Activated gamma-delta T cell (primary cell): ENCODE measurements around the gene HOXA3.

Experiments
- DNase-seq: peaks from one replicate; lab custom pipeline; 2025; lab: John Stamatoyannopoulos, UW

Gene HOXA3

DNA sequence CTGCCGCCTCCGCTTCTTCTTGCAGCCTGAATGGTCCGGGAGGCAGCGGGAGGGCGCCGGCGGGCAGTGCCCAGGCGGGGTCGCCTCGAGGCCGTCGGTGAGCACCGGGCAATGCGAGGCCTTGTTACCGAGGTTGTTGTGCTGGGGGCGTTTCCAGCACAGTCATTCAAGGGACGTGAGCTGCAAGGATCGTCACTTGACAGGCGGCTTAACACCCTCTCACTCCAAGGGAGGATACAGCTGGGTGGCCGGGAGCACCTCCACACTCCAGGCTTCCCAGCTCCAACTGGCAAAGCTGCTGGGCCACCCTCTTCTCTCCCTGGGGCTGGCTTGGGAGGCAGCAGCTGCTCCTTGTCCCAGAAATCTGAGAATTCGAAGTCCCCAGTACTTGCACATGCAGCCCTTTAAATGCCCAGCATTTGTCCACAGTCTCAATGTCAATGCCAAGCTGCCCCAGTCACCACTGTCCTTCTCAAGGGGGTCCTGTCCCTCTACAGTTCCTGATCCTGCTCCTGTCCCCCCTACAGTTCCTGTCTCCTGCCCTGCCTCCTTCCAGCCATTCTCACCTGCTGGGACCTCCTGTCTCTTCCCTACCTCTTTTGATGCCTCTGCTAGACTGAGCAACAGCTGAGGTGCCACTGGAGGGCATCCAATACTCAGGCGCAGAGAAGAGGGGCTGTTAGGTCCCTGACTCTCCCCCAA is 37.1 kb upstream of the HOXA3 start:
- DNase-seq = no peak

DNA sequence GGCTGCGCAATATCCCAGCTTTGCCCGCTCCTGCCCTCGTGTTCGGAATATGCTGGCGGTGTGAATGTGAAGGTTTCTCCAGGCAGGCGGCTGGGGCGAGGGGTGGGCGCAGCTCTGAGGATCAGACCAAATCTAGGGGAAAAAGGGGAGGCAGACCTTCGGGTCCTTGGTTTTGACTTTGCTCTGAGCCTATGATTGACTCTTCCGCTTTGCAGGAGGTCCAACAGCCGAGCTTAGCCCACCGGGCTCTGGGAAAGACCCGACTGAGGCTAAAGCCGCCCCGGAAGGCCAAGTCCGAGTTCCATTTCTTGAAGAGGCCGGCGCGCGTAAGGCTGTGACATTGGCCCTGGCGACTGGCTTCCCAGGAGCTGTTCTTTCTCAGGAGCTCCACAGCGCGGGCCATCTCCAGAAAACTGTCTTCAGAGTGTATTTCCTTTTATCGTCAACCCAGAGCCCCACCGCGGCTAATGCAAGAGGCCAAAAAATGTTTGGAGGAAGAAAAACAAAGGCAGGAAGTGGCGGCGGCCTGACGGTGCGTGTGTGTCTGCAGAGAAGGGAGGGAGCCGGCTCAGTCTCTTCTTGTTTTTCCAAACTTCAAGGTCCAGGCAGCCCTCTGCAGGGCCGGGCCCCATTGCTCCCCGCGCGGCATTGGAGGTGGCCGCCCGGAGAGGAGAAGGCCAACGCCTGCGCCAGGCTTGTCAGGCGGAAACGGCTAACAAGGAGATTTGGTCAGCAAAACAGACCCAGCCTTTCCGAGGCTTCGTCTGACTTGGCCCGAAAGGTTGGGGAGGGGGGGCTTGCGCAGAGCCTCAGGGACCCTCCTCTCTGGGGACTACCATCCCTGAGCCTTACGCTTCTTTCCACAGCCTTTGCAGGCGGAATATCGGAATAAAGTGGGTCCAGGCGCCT is 36.3 kb upstream of the HOXA3 start:
- no peak for DNase-seq

DNA sequence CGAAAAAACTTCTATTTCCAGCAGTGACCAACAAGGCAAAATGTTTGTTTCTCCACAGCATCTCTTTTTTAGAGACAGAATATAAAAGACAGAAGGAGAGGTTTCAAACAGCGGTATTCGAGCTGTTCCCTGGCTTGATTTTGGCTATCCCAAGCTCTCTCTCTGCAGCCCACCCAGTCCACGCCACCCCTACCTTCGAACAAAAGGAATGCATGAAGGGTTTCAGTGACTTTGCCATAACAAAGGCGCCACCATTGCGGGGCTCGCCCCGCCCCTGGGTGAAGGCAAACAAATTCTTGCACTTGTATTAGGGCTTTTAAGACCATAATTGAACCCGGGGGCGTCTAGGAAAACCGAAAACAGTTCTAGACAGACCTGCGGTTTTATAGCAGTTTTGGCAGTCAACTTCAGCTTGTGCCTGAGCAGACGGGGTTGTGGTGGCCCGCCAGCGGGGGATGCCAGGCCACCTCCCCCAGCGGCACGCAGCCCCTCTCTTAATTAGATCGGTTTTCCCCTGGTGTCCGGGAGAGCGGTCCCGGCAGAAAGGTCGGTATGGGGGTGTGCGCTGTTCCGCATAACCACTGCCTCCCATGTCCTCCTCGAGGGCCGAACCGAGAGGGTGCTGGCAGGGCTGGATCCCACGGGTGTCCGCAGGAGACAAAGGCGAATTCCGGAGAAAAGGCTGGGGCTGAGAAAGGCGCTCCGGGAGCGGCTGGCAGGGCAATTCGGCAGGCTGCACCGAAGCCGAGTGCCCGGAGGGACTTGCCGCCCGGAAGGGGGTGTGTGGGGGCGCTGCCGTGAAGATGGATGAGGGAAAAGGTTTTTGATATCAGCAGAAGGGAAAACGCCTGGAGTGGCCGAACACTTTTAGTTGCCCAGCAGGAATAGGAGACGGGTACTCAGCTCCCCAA is 35.3 kb upstream of the HOXA3 start:
- no peak for DNase-seq

DNA sequence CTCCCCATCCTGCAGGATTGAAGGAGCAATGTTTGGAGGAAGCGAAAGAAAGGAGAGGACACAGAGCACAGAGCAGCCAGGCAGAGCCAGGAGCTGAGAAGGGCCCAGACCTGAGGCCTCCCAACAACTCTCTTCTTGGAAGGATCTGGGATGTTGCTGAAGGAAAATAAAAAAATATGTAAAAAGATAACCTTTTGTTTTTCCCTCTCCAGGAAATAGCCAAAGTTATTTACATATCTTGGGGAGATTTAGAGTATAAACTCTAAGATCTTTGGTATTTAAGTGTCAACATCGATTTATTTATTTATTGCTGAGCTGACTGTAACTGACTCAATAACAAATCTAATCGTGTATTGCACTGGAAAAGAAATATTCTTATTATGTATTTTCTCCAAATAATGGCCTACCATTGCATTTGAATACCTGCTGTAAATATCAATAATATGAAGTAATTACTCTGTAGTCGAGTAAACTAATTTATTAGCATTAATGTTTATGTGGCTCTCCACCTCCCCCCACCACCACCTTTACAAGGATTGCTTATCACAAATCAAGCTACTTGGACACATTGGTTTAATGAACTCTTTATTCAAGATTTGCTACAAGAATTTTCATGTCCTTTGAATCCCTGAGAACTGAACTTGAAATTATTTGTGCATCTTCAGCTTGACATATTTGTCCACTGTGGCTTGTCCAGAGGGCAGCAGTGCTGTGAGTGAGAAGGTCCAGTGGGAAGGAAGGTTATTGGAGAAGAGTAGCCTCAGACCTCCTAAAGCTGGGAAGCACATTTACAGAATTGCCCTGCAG is 34.5 kb upstream of the HOXA3 start:
- DNase-seq = no peak

DNA sequence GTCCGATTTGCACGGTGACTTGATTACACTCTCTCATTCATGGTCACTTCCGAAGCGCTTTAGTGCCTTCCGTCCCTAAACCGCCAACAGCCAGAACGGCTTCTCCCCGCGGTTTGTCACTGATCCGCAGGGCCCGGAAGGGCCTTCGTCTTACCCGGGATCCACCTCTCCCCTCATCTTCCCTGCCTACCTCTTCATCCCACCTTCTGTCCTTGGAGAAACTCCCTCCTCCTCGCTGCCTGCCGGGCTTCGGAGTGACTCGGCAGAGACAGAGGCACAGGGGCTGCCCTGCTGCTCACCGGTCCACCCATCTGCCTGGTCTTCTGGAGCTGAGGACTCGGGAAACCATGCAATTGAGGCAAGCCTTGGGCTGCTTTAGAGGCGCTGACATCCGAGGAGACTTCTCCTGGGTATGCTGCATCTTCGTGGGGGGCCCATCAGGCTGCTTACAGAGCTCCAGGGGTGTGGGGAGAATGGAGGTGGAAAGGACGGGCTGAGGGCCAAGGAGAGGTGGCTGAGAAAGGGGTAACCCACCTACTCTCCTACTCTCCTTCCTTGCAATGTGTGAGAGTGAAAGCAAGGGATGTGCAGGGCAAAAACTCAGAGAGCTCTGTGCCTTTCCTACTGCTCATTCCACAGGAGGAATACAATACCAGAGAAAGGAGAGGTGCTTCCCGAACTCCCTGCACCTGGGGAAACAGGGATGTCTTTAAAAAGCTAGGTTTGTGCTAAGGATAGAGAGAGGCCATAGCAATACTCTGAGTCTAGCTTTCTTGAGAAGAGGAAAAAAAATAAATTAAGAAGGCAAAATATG is 33.7 kb upstream of the HOXA3 start:
- DNase-seq = no peak

DNA sequence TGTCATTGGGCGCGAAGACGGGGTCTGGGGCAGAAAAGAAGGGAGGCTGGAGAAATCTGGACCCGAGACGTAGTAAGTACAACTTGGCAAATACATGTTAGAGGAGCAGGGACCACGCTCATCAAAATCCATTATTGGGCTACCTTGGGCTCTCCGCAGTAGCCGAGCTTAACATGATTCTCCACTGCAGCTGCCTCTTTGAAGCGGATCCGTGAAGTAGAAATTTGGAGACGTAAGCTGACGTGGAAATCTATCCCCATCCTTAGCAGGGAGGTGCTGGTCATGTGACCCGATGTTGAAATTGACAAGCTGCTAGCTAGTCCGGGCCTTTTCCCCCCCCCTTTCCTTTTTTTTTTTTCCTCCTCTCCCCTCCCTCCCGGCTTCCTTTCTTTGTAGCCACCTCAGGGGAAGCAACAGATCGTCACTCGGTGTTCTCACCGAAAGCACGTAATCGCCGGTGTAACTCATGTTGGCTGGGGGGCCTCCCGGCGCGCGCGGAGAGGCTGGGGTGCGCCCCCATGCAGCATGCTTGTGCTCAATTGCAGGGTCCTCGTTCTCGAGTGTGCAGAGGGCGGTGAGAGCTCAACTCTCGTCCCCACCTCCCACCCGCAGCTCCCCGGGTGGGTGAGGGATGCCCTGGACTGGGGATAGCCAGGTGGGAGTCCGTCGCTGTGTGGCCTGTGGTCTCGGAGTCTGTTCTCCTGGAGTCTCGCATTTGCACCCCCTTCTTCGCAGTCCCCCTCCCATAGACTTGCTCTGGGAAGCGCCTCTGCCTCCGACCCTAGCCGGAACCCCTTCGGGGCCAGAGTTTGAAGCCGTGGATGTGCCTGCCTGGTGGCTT is 32.9 kb upstream of the HOXA3 start, which contains the start of gene HOXA11:
Gene HOXA11, minus strand, starts transcription at position 220 of the 841 bp plus-strand sequence. Its CDS starts 88 bp downstream, at position 132.
- no peak for DNase-seq

DNA sequence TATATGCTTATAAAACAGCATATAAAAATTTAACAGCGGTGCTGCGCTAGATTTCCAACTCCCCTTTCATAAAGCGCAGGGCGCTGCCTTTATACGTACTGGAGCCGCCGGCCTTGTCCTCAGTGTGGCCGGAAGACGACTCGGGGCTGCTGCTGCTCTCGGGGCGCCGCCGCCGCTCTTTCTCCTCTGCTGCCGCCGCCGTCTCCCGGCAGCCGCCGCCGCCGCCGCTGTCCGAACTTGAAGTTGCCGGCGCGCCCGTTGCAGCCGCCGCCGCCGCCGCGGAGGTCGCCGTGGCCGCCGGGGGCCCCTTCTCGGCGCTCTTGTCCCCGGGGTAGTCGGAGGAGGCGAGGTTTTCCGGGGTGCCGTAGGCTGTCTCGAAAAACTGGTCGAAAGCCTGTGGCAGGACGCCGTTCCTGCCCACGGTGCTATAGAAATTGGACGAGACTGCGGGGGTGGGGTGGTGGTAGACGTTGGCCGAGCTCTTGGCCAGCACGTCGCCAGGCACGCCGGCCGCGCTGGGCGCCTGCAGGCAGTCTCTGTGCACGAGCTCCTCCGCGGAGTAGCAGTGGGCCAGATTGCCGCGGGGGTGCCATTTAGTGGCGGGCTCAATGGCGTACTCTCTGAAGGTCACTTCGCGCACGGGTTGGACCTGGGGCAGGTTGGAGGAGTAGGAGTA is 32.1 kb upstream of the HOXA3 start:
- no peak for DNase-seq

DNA sequence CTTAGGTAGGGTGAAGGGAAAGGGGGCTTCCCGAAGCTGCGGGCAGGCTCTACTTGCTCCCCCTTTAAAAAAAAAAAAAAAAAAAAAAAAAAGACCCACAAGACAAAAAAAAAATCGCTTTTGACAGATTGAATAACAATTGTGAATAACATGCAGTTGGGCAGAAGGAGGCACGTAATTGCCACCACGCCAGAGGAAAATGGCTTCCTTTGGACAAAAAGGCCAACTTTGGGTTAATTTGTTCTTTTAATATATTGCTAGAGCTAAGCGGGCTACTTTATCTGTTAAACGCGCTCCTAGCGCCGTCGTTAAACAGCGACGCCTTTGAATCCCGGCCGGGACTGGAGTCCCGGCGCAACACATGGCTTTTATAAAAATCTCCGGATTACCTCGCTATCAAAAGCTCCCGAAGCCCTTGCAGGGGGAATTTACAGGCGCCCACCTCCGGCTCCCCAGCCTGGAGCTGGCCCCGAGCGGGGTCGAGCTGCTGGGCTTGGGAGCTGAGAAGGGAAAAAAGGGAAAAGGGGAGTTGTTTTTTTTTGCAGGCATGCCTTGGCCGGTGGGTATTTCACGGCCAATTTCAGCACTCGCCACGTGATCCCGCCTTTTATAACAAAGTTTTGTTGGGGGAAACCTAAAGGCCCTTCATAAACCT is 31.4 kb upstream of the HOXA3 start:
- no peak for DNase-seq

DNA sequence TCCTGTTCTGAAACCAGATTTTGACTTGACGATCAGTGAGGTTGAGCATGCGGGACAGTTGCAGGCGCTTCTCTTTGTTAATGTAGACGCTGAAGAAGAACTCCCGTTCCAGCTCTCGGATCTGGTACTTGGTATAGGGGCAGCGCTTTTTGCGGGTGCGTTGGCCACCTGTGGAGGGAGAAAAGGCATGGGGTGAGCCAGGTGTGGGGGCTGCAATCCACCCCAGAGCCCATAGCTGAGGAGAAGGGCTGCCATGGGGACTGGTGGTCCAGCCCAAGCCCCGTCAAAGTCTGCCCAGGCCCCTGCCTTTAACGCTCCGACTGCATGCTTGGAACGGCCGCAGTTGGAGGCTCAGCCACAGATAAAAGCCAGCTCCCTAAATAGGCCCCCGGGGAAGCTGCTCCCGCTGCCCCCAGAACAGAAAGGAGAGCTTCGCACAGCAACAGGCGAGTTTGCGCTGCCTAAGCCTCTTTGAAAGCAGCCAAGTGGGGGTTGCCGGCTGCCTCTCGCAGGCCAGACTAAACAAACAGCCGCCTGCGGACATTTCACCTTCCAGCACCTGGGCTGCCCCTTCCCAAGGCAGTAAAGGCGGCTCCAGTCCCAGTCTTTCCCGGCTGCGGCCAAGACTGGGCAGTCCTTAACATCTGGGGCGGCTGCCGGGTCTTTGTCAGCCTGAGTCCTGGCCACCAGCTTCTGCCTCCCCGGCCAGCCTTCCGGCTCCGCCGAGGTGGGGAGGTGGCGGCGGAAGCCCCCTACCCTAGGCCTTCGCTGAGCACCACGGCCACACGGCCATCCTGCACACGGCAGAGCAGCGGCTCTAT is 30.7 kb upstream of the HOXA3 start:
- DNase-seq = no peak

DNA sequence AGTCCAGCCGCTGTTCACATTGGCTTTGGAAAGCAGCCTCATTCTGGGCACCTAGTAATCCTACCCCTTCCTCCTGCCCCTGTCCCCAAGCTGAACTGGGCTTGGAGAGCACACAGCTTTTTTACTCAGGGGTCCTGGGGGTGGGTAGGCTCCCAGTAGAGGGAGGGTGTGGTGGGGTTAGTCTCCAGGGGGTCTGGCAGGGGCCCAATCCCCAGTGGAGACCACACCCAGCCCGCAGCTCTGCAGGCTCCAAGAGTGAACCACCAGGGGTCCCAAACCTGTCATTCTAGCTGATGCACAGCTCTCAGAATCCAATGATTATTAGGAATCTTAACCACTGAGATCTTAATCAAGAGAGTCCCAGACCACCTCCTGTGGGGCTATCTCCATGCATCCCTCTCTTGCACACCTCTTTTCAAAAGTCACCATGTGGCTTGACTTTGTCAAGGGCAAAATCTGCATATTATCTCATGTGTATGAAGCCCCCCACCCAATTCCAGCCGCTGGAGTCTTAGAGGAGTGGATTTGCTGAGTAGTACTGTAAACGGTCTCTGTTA is 30.0 kb upstream of the HOXA3 start:
- no peak for DNase-seq

DNA sequence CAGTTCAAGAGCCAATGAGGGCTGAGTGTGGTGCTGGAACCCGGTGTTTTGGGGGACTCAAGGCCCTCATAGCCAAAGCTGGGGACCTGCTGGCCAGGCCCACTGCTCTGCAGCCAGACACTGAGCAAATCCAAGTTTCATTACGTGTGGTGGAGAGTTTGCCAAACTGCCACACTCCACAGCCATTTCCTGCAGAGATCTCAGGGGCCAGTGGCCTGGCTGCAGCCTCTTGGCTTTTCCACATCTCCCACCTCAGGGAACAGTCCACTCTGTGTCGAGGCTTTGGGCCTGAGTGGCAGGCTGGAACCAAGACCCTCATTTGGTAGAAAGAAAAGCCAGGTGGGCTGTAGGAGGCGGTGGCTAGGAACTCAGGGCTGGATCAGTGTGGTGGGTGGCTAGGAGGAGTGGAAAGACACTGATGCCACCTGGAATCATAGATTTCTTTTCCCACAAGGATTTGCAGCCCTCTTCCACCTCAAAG is 29.5 kb upstream of the HOXA3 start:
- DNase-seq = no peak

DNA sequence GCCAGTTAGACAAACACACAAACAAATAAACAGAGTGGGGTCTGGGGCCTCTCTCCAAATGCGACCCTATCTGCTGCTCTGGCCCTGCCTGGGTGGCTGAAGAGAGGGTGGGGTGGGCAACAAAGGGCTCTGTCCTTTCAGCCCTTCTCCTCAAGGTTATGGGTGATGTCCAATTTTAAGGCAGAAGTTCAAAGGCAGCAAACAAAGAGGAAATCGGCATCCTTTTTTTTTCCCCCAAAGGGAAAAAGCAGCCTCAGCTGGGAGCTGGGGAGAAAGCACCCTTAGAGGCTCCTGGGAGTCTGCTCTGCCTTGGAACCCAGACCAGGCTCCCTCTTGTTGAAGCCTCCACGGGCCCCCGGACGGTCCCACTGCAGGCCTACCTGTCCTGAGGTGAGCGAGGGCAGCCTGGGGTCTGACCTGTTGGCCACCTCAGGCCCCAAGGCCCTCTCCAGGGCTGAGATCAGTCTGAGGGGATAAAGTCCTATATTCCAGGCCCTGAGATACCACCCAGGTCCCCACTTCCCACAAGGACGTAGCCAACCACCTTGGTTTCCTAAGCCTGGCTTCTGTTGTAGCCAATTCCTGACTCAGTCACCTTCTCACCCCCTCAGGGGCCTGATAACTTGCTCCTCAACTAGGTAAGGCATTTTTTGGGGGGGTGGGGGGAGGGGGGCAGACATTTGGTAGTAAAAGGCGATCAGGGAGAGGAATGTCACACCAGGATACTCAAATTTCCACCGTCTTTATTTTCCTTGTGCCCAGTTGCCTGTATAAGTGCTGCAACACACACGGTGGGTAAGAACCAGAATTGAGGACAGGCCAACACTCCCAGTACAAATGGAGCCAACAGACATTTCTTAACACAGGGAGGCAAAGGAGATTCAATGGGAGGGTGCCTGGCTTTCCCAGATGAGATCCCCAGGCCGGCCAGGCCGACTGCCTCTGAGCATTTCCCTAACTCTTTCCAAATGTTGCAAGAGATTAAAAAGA is 28.3 kb upstream of the HOXA3 start:
- no peak for DNase-seq

DNA sequence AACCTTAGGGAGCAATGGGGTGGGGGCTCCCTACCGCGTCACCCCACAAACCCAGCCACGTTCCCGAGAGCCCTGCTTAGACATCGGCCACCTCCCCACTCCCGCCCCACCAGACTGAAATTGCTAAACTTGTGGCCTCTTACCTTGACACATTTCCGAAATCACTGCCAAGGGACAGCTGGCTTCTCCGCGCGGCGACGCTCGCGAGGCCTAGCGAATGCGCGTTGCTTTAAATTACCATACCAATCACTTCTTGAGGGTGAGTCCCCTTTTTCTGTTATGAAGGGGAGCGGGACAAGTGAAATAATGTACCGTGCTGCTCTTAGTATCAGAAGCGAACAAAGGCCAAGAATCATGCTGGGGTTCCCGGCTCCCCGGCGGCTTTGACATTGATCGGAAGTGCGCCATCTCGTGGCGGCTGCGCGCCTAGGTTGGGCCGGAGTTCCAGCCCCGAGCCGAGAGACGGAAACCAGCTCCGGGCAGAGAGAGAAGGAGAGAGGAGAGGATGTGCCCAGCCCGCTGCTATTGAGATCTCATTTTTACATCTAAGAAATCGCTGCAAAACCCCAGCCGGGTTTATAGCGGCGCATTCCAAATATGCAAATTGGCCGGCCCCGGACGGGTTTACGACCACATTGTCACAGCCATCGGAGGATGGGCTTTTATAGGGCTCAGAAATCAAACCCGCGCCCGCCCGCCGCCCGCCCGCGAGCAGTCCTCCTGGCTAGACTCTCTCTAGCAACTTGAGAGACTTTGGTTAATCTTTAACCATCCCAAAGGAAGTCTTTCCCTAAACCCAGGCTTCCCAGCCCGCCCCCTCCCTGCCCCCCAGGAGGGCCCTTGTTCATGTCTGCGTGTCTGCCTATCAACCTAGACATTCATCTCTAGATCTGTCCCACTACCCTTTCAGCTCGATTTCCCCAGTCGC is 27.4 kb upstream of the HOXA3 start:
- peak; percentile 22 for DNase-seq

DNA sequence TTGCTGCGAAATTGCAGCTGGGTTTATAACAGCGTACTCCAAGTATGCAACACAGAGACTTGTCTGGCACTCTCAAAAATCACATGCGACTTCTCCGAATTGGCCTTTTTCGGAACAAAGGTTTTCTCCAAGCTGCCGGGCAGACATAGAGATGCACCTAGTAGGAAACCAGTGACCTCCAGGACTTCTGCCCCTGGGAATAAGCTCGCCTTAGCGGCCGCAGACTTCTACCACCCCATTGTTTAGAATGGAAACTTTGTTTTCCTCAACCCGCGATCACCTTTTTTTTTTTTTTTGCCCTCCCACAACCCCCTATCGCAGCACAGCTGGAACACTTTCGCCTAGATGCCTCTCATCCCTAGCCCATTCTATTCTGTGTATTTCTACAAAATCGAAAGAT is 26.6 kb upstream of the HOXA3 start:
- DNase-seq = no peak

DNA sequence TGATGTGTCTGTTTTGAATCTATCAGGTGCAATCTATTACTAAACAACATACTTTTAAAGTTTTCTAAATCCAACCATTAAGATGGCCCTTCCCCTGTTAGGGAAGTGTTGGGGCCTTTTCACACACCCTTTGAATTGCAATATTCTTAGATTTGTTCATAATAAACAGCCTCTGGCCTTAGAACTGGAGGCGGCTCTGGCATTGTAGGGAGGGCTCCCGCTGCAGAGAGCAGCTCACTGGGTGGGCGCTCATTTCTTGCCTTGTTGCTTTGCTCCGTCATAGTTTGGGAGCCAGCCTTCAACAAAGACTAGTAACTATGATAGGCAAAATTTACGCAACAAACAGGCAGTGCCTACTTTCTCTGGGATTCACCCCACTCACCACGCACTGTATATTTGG is 26.0 kb upstream of the HOXA3 start:
- no peak for DNase-seq
